Measurements from ENCODE around the gene TOP2B. TPM values are rescaled to one million over a fixed set of nuclear protein-coding genes. Genes with fewer than 3 reads are reported as not detected.
A peak's percentile ranks its signal among the peaks of the same experiment; 100 is the strongest.

The TOP2B gene
- total and polyA plus RNA-seq, 12 donors = 34.2 to 126 (median 101) TPM

GRCh38 chr3:25663869-25664811 lies 567 bp downstream of the TOP2B start:
- no peaks in the 10 kb centered on the region for H3K36me3 ChIP-seq
- no peaks in the 10 kb centered on the region for H3K27me3 ChIP-seq
- peaks cover 3 to 51% (median 49%) of the 10 kb centered on the region in 9 donors for H3K4me1 ChIP-seq
- whole genome bisulfite sequencing, 2 donors = 0% methylated on average over 99 to 115 of the region's 115 CpGs
- ATAC-seq (peak; percentile 30 to 83 (median 60)), DNase-seq (peak; percentile 74 to 77)
- H3K9me3 ChIP-seq = no peaks in the 10 kb centered on the region
- intact Hi-C loops (cut with DNase I) = loop anchor here in 9 of 10 donors (2.0 to 10.0 kb wide), 5 partner anchors 118 to 441 kb away; partner anchors contain the start of genes NGLY1 (in 4 of the 9) and OXSM (in 1 of the 9)
- TF ChIP-seq CTCF (IDR thresholded peaks at IDR 0.05) = no peak
- peak overlapping the region; percentile 64 to 89 (median 76) for H3K4me3 ChIP-seq
- H3K27ac ChIP-seq = peak overlapping the region; percentile 93 to 99 (median 98)

- Histone ChIP-seq H3K36me3 (no peaks in the 10 kb centered on the region), H3K27ac (peak overlapping the region in 9 of 10 donors; percentile 93 to 98 (median 97)), H3K27me3 (no peaks in the 10 kb centered on the region), H3K4me3 (peak overlapping the region; percentile 64 to 89 (median 76)), H3K4me1 (peaks cover 3 to 58% (median 56%) of the 10 kb centered on the region in 9 donors), H3K9me3 (no peaks in the 10 kb centered on the region)
- 0% methylated on average over 15 of the region's 15 CpGs for WGBS, 2 donors
- no peak for TF ChIP-seq CTCF (IDR thresholded peaks at IDR 0.05)
- ATAC-seq = no peak
- intact Hi-C loops (cut with DNase I) = loop anchor here in 7 of 10 donors (2.0 to 10.0 kb wide), 4 partner anchors 119 to 441 kb away; partner anchors contain the start of gene NGLY1 (in 2 of the 7)
- no peak for DNase-seq
These were observed 1.3 kb downstream of the TOP2B start for GRCh38 chr3:25663347-25663868.

GRCh38 chr3:25662736-25663320 lies 1.9 kb downstream of the TOP2B start:
- 7 to 9% methylated on average over 7 of the region's 7 CpGs for WGBS, 2 donors
- no peak for ATAC-seq
- Histone ChIP-seq H3K27me3 (no peaks in the 10 kb centered on the region), H3K36me3 (no peaks in the 10 kb centered on the region), H3K27ac (peak overlapping the region in 9 of 10 donors; percentile 93 to 98 (median 97)), H3K9me3 (no peaks in the 10 kb centered on the region), H3K4me3 (peak overlapping the region; percentile 64 to 89 (median 76)), H3K4me1 (peaks cover 3 to 61% (median 56%) of the 10 kb centered on the region in 9 donors)
- DNase-seq = no peak
- TF ChIP-seq CTCF (IDR thresholded peaks at IDR 0.05) = no peak
- intact Hi-C loops (cut with DNase I) = loop anchor here in 7 of 10 donors (2.0 to 10.0 kb wide), 4 partner anchors 119 to 442 kb away; partner anchors contain the start of gene NGLY1 (in 2 of the 7)

All from heart right ventricle (tissue), 16 donors.